SU-DHL-6 (cell line): ENCODE results near the gene PNPLA3.

Experiments used
- H2AFZ ChIP-seq: fragments of 200-600 bp; sonication (generic); 2 replicates; pipeline ENCODE4 v1.6.1; 2014; ENCODE audit warnings: low read depth, mild to moderate bottlenecking, moderate library complexity, mixed read lengths, antibody characterized with exemption, low read length; ENCODE audit not compliant: severe bottlenecking
- H3F3A ChIP-seq: fragments of 200-600 bp; shearing (Covaris generic); 2 replicates; pipeline ENCODE4 v1.6.0; 2016; ENCODE audit warnings: antibody characterized with exemption, mild to moderate bottlenecking; ENCODE audit not compliant: insufficient read depth
- H3K27ac ChIP-seq: fragments of 200-600 bp; sonication (generic); 2 replicates; pipeline ENCODE4 v1.5.1; 2016; ENCODE audit warnings: low read depth, mild to moderate bottlenecking, low read length, moderate library complexity, mixed read lengths
- H3K27me3 ChIP-seq: fragments of 200-600 bp; sonication (generic), shearing (Covaris generic); 2 replicates; pipeline ENCODE4 v1.6.0; 2014; ENCODE audit warnings: mild to moderate bottlenecking, low read length
- H3K36me3 ChIP-seq: fragments of 200-600 bp; sonication (generic); 2 replicates; pipeline ENCODE4 v1.6.1; 2014; ENCODE audit warnings: mild to moderate bottlenecking, low read length, mixed read lengths
- H3K4me2 ChIP-seq: fragments of 300-600, 200-600 bp; shearing (Covaris generic), sonication (generic); 2 replicates; pipeline ENCODE4 v1.6.0; 2014; ENCODE audit warnings: low read length, low read depth, mild to moderate bottlenecking; ENCODE audit not compliant: poor library complexity, severe bottlenecking
- H3K4me3 ChIP-seq: fragments of 200-600 bp; sonication (generic); 2 replicates; pipeline ENCODE4 v1.5.1; 2014; ENCODE audit warnings: antibody characterized with exemption, low read length, mild to moderate bottlenecking, mixed read lengths; ENCODE audit not compliant: insufficient read depth, poor library complexity, severe bottlenecking
- H3K79me2 ChIP-seq: fragments of 200-600 bp; sonication (generic); 2 replicates; pipeline ENCODE4 v1.6.1; 2014; ENCODE audit warnings: mild to moderate bottlenecking, low read length, moderate library complexity; ENCODE audit not compliant: insufficient read depth
- H3K9ac ChIP-seq: fragments of 200-600 bp; sonication (generic); 2 replicates; pipeline ENCODE4 v1.7.0; 2014; ENCODE audit warnings: mild to moderate bottlenecking, low read length
- H3K9me2 ChIP-seq: fragments of 200-600 bp; sonication (generic); replicated peaks from 2 replicates; pipeline ENCODE4 v1.6.1; 2014; ENCODE audit warnings: low read length; ENCODE audit not compliant: insufficient read depth
- H3K9me3 ChIP-seq: fragments of 200-600 bp; sonication (generic); 2 replicates; pipeline ENCODE4 v1.6.1; 2014; ENCODE audit warnings: low read length, mixed read lengths; ENCODE audit not compliant: insufficient read depth
- H4K20me1 ChIP-seq: fragments of 200-600 bp; sonication (generic); 2 replicates; pipeline ENCODE4 v1.6.1; 2014; ENCODE audit warnings: low read depth, mild to moderate bottlenecking, antibody characterized with exemption, low read length, moderate library complexity, mixed read lengths
- EZH2phosphoT487 ChIP-seq: fragments of 200-600 bp; sonication (generic), shearing (Covaris generic); conservative IDR thresholded peaks from 2 replicates; pipeline ENCODE4 v1.6.1; 2018; ENCODE audit warnings: mild to moderate bottlenecking, antibody characterized with exemption, low read length, moderate library complexity, mixed read lengths
- TF ChIP-seq, protein P1 (sequence below): fragments of 200-600 bp; sonication (generic); IDR thresholded peaks from one replicate; pipeline ENCODE4 v1.5.1; 2017; ENCODE audit warnings: antibody characterized with exemption, mild to moderate bottlenecking, low read length, moderate library complexity; ENCODE audit not compliant: insufficient read depth, poor library complexity, severe bottlenecking

PNPLA3 gene

DNA sequence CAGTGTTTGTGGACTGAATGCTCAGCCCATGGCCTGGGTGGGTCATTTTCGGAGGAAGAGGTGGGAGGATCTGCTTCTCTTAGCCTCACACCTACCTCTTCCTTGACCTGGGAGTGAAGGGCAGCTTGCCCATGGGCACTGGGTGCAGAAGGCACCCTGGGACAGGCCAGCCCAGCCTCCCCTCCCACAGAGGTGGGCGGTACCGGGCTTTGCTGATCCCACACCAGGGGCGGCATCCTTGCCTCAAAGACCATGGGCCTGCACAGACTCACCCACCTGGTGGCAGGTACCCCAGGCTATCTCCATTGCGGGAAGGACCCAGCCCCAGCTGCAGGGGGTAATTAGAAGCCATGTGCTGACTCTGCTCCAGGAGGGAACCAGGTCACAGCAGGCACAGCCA is 30.3 kb upstream of the PNPLA3 start:
- H3K4me3 ChIP-seq, result no peak overlapping the region
- no peak overlapping the region for H3K4me2 ChIP-seq
- no peak overlapping the region for H2AFZ ChIP-seq
- H3K9ac ChIP-seq, result no peak overlapping the region
- TF ChIP-seq, protein P1, sequence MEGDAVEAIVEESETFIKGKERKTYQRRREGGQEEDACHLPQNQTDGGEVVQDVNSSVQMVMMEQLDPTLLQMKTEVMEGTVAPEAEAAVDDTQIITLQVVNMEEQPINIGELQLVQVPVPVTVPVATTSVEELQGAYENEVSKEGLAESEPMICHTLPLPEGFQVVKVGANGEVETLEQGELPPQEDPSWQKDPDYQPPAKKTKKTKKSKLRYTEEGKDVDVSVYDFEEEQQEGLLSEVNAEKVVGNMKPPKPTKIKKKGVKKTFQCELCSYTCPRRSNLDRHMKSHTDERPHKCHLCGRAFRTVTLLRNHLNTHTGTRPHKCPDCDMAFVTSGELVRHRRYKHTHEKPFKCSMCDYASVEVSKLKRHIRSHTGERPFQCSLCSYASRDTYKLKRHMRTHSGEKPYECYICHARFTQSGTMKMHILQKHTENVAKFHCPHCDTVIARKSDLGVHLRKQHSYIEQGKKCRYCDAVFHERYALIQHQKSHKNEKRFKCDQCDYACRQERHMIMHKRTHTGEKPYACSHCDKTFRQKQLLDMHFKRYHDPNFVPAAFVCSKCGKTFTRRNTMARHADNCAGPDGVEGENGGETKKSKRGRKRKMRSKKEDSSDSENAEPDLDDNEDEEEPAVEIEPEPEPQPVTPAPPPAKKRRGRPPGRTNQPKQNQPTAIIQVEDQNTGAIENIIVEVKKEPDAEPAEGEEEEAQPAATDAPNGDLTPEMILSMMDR, result no peak
- TF ChIP-seq EZH2phosphoT487, result no peak
- H3K27ac ChIP-seq, result no peak overlapping the region
- no peaks in the 10 kb centered on the region for H4K20me1 ChIP-seq
- no peaks in the 10 kb centered on the region for H3K9me2 ChIP-seq
- H3K36me3 ChIP-seq, result no peaks in the 10 kb centered on the region
- no peaks in the 10 kb centered on the region for H3F3A ChIP-seq
- H3K27me3 ChIP-seq, result no peaks in the 10 kb centered on the region
- H3K79me2 ChIP-seq, result no peaks in the 10 kb centered on the region
- H3K9me3 ChIP-seq, result no peaks in the 10 kb centered on the region

DNA sequence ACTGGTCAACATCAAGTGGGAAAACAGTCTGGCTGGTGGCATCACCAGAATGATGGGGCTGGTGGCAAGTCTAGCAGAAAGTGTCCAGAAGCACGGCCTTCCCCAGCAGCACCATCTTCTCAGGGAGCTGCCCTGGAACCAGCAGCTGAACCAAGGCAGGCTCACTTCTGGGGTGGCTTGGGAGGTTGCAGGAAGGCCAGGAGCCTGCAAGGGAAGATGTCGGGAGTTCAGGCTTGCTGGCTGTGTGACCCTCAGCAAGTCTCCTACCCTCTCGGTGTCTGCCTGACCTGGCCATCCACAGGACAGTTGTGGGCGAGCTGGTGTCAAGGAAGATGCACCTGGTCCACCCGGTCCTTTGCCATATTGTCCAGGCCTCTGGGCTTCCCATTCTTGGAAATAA is 29.5 kb upstream of the PNPLA3 start:
- H3K4me2 ChIP-seq, result no peak overlapping the region
- TF ChIP-seq EZH2phosphoT487, result no peak
- TF ChIP-seq, protein P1, result no peak
- H3K4me3 ChIP-seq, result no peak overlapping the region
- no peaks in the 10 kb centered on the region for H3K36me3 ChIP-seq
- no peak overlapping the region for H3K27ac ChIP-seq
- H3F3A ChIP-seq, result no peaks in the 10 kb centered on the region
- H3K27me3 ChIP-seq, result no peaks in the 10 kb centered on the region
- no peaks in the 10 kb centered on the region for H4K20me1 ChIP-seq
- no peaks in the 10 kb centered on the region for H3K79me2 ChIP-seq
- H3K9me2 ChIP-seq, result no peaks in the 10 kb centered on the region
- H3K9me3 ChIP-seq, result no peaks in the 10 kb centered on the region
- no peak overlapping the region for H3K9ac ChIP-seq
- no peak overlapping the region for H2AFZ ChIP-seq

GRCh38 chr22:43895986-43896645 is 27.5 kb upstream of the PNPLA3 start:
- Histone ChIP-seq H3K4me3 (no peak overlapping the region), H3K4me2 (no peak overlapping the region), H3K9me3 (no peaks in the 10 kb centered on the region), H4K20me1 (no peaks in the 10 kb centered on the region), H3K27ac (no peak overlapping the region), H3K79me2 (no peaks in the 10 kb centered on the region), H2AFZ (no peak overlapping the region), H3K9ac (no peak overlapping the region), H3F3A (no peaks in the 10 kb centered on the region), H3K9me2 (no peaks in the 10 kb centered on the region), H3K27me3 (no peaks in the 10 kb centered on the region), H3K36me3 (no peaks in the 10 kb centered on the region)
- TF ChIP-seq, protein P1, result no peak
- no peak for TF ChIP-seq EZH2phosphoT487
